K562 (cell line): ENCODE results near the gene PSME1. TPM values are rescaled to one million over a fixed set of nuclear protein-coding genes. Genes with fewer than 3 reads are reported as not detected.

Experiments used
- HDAC8 ChIP-seq: fragments of 450-650 bp; IDR thresholded peaks from 2 replicates; pipeline ENCODE4 v1.6.1; 2016; ENCODE audit warnings: mild to moderate bottlenecking, missing genetic modification characterization, moderate library complexity, missing compliant biosample characterization
- HNRNPL ChIP-seq: fragments of 200-400 bp; formaldehyde crosslinking; IDR thresholded peaks from 2 replicates; pipeline ENCODE4 v1.6.1; 2017; ENCODE audit warnings: low read depth, mild to moderate bottlenecking, low read length
- HNRNPLL ChIP-seq: fragments of 200-400 bp; formaldehyde crosslinking; IDR thresholded peaks from 2 replicates; pipeline ENCODE4 v1.6.1; 2017; ENCODE audit warnings: low read length, low read depth, mild to moderate bottlenecking; ENCODE audit not compliant: poor library complexity, severe bottlenecking
- MEIS2 ChIP-seq: fragments of 450-650 bp; IDR thresholded peaks from 2 replicates; pipeline ENCODE4 v1.6.1; 2014; ENCODE audit warnings: mild to moderate bottlenecking; ENCODE audit not compliant: partially characterized antibody
- MYBL2 ChIP-seq, 2 experiments: fragments of 450-650 bp in 1 of 2; sonication (generic) in 1 of 2; formaldehyde crosslinking in 1 of 2; IDR thresholded peaks; 2 replicates each; pipeline versions ENCODE4 v1.6.1 to v1.8.1; 2017 to 2022; ENCODE audit warnings: borderline replicate concordance in 1 of 2, inconsistent platforms in 1 of 2, low read depth in 1 of 2, mild to moderate bottlenecking in 1 of 2, missing genetic modification reagents in 1 of 2, moderate library complexity in 1 of 2
- XRCC3 ChIP-seq: fragments of 450-650 bp; IDR thresholded peaks from 2 replicates; pipeline ENCODE4 v1.6.1; 2017; ENCODE audit warnings: mild to moderate bottlenecking, moderate library complexity
- polyA plus RNA-seq, 8 experiments: library from polyadenylated mRNA; depleted of rRNA in 4 of 8; stranded (reverse) in 5 of 8; unstranded in 3 of 8; fragments of >200 nt; fragmentation: Nextera tagmentation in 2 of 8; fragmentation: Illumina TruSeq in 1 of 8; extraction: Ambion mirVana in 2 of 8; extraction: Trizol in 1 of 8; gene quantifications; 2 replicates each; pipeline versions ENCODE4 v1.2.1 to v1.2.3, GENCODE V29; 2011 to 2014; ENCODE audit warnings: inconsistent platforms in 1 of 8, missing spikeins in 1 of 8
- total RNA-seq, 7 experiments: library from RNA; depleted of rRNA in 6 of 7; stranded (reverse); fragments of >200 nt in 6 of 7; fragmentation: Illumina TruSeq in 2 of 7; extraction: Trizol in 2 of 7; gene quantifications; 2 replicates each; pipeline versions ENCODE4 v1.2.1 to v1.2.3, GENCODE V29; 2011 to 2021; ENCODE audit warnings: low replicate concordance in 1 of 7
- TF ChIP-seq, protein P1 (sequence below): fragments of 250-450 bp; sonication (Bioruptor Pico); IDR thresholded peaks from 2 replicates; pipeline ENCODE4 v1.4.0; 2020; ENCODE audit warnings: mild to moderate bottlenecking, moderate library complexity
- TF ChIP-seq, protein P2 (sequence below), 2 experiments: fragments of 450-650 bp in 1 of 2; IDR thresholded peaks; 2 replicates each; pipeline ENCODE4 v1.6.1; 2011 to 2017; ENCODE audit warnings: low read depth in 2 of 2, antibody characterized with exemption in 1 of 2, borderline replicate concordance in 1 of 2, low read length in 1 of 2, mild to moderate bottlenecking in 1 of 2, mixed read lengths in 1 of 2; ENCODE audit not compliant: control insufficient read depth in 1 of 2
- TF ChIP-seq, protein P3 (sequence below), 2 experiments: IDR thresholded peaks in 1 of 2; conservative IDR thresholded peaks in 1 of 2; 2 replicates each; pipeline ENCODE4 v1.6.1; 2016; ENCODE audit warnings: low read depth in 2 of 2, mild to moderate bottlenecking in 1 of 2, missing compliant biosample characterization in 1 of 2, missing genetic modification characterization in 1 of 2, moderate library complexity in 1 of 2
- TF ChIP-seq, protein P4 (sequence below): fragments of 200-800 bp; sonication (Bioruptor generic); IDR thresholded peaks from 2 replicates; pipeline ENCODE4 v1.6.1; 2017; ENCODE audit warnings: missing genetic modification characterization, missing compliant biosample characterization
- TF ChIP-seq, protein P5 (sequence below): fragments of 450-650 bp; IDR thresholded peaks from 2 replicates; pipeline ENCODE4 v1.7.1; 2018; ENCODE audit warnings: mild to moderate bottlenecking, low read depth; ENCODE audit not compliant: partially characterized antibody

PSME1 gene
- total and polyA plus RNA-seq, 9 of the 15 experiments (the other 6 are each of a cell fraction or from before 2014, with no cell fraction given): 20.3 to 180 (median 67.5) TPM

DNA sequence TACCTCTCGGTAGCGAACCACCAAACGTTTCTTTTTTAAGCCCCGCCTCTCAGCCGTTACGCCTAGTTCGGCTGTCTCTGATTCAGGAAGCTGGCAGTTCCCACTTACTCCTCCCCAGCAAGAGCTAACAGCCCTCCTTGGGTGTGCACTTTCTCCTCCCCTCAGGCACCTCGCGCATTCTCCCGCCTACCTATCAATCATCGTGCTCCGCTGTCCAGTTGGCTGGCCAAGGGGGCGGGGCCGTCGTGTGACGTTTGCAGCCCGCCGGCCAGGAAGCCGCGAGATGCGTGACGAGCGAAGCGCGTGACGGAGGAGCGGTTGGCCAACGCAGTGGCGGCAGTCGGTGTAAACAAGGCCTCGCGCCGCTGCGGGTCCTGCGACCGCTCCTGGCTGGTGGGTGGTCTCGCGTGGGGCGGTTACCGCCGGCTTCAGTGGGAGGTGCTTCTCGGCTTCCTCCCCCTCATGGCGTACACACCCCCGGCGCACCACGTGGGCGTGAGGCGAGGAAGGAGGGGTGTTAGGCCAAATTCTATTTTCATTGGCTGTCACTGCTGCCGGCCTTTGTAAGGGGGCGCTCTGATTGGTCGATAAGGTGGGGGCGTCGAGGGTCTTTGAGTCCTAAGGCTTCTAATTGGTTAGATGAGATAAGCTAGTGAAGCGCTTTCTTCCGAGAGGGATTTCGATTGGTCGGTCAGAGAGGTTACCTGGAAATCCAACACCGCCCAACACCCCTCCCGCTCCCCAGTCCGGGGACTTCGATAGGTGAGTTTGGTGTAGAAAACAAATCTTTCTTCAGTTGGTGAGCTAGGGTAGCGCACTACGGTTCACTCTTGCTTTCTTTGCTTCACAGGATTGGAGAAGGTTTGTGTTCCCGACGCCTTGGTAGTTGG lies 21.2 kb upstream of the PSME1 start, which contains the start of the genes DCAF11 and NRL (continued):
- TF ChIP-seq, protein P1, sequence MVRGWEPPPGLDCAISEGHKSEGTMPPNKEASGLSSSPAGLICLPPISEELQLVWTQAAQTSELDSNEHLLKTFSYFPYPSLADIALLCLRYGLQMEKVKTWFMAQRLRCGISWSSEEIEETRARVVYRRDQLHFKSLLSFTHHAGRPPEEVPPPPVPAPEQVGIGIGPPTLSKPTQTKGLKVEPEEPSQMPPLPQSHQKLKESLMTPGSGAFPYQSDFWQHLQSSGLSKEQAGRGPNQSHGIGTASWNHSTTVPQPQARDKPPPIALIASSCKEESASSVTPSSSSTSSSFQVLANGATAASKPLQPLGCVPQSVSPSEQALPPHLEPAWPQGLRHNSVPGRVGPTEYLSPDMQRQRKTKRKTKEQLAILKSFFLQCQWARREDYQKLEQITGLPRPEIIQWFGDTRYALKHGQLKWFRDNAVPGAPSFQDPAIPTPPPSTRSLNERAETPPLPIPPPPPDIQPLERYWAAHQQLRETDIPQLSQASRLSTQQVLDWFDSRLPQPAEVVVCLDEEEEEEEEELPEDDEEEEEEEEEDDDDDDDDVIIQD: no peak
- TF ChIP-seq HNRNPLL: peak; percentile 97
- TF ChIP-seq XRCC3: no peak
- no peak for TF ChIP-seq HDAC8 (tag)
- TF ChIP-seq, protein P2, sequence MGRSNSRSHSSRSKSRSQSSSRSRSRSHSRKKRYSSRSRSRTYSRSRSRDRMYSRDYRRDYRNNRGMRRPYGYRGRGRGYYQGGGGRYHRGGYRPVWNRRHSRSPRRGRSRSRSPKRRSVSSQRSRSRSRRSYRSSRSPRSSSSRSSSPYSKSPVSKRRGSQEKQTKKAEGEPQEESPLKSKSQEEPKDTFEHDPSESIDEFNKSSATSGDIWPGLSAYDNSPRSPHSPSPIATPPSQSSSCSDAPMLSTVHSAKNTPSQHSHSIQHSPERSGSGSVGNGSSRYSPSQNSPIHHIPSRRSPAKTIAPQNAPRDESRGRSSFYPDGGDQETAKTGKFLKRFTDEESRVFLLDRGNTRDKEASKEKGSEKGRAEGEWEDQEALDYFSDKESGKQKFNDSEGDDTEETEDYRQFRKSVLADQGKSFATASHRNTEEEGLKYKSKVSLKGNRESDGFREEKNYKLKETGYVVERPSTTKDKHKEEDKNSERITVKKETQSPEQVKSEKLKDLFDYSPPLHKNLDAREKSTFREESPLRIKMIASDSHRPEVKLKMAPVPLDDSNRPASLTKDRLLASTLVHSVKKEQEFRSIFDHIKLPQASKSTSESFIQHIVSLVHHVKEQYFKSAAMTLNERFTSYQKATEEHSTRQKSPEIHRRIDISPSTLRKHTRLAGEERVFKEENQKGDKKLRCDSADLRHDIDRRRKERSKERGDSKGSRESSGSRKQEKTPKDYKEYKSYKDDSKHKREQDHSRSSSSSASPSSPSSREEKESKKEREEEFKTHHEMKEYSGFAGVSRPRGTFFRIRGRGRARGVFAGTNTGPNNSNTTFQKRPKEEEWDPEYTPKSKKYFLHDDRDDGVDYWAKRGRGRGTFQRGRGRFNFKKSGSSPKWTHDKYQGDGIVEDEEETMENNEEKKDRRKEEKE (IDR thresholded peaks at IDR 0.05; ENCODE audit: borderline replicate concordance in 1 of 2, control insufficient read depth in 1 of 2, low read depth in 2 of 2, low read length in 1 of 2): no peak
- peak; percentile 82 for TF ChIP-seq MYBL2 (IDR thresholded peaks at IDR 0.05; ENCODE audit: low read depth)
- no peak for TF ChIP-seq MYBL2 (CRISPR knock-in tag; IDR thresholded peaks at IDR 0.05; ENCODE audit: borderline replicate concordance)
- TF ChIP-seq, protein P3, sequence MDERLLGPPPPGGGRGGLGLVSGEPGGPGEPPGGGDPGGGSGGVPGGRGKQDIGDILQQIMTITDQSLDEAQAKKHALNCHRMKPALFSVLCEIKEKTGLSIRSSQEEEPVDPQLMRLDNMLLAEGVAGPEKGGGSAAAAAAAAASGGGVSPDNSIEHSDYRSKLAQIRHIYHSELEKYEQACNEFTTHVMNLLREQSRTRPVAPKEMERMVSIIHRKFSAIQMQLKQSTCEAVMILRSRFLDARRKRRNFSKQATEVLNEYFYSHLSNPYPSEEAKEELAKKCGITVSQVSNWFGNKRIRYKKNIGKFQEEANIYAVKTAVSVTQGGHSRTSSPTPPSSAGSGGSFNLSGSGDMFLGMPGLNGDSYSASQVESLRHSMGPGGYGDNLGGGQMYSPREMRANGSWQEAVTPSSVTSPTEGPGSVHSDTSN (CRISPR knock-in tag; IDR thresholded peaks at IDR 0.05; ENCODE audit: low read depth): peak; percentile 91
- TF ChIP-seq, protein P3 (tag; conservative IDR thresholded peaks at IDR 0.05; ENCODE audit: low read depth): peak; percentile 96
- no peak for TF ChIP-seq HNRNPL
- TF ChIP-seq, protein P4, sequence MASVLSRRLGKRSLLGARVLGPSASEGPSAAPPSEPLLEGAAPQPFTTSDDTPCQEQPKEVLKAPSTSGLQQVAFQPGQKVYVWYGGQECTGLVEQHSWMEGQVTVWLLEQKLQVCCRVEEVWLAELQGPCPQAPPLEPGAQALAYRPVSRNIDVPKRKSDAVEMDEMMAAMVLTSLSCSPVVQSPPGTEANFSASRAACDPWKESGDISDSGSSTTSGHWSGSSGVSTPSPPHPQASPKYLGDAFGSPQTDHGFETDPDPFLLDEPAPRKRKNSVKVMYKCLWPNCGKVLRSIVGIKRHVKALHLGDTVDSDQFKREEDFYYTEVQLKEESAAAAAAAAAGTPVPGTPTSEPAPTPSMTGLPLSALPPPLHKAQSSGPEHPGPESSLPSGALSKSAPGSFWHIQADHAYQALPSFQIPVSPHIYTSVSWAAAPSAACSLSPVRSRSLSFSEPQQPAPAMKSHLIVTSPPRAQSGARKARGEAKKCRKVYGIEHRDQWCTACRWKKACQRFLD (CRISPR knock-in tag): peak; percentile 62; the same call in 1 of the 2 replicates
- TF ChIP-seq, protein P5, sequence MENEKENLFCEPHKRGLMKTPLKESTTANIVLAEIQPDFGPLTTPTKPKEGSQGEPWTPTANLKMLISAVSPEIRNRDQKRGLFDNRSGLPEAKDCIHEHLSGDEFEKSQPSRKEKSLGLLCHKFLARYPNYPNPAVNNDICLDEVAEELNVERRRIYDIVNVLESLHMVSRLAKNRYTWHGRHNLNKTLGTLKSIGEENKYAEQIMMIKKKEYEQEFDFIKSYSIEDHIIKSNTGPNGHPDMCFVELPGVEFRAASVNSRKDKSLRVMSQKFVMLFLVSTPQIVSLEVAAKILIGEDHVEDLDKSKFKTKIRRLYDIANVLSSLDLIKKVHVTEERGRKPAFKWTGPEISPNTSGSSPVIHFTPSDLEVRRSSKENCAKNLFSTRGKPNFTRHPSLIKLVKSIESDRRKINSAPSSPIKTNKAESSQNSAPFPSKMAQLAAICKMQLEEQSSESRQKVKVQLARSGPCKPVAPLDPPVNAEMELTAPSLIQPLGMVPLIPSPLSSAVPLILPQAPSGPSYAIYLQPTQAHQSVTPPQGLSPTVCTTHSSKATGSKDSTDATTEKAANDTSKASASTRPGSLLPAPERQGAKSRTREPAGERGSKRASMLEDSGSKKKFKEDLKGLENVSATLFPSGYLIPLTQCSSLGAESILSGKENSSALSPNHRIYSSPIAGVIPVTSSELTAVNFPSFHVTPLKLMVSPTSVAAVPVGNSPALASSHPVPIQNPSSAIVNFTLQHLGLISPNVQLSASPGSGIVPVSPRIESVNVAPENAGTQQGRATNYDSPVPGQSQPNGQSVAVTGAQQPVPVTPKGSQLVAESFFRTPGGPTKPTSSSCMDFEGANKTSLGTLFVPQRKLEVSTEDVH: no peak
- peak; percentile 99 for TF ChIP-seq MEIS2
